Measurements from ENCODE around the gene ADAMTS16. TPM values are rescaled to one million over a fixed set of nuclear protein-coding genes. Genes with fewer than 3 reads are reported as not detected.

Gene ADAMTS16
- total and polyA plus RNA-seq, 9 of the 15 experiments (the other 6 are each of a cell fraction or from before 2014, with no cell fraction given), result not detected

GRCh38 chr5:5258564-5258963 is 118.4 kb downstream of the ADAMTS16 start:
- H3K9me1 ChIP-seq (ENCODE audit: control insufficient read depth, insufficient read depth, low read length), result no peaks in the 10 kb centered on the region
- no peaks in the 10 kb centered on the region for H3K9me3 ChIP-seq (replicated peaks; ENCODE audit: control insufficient read depth, insufficient read depth, low read depth, low read length)
- H3K27ac ChIP-seq (ENCODE audit: extremely low read depth, low read depth, low read length), result no peak overlapping the region
- no peaks in the 10 kb centered on the region for H3K36me3 ChIP-seq (ENCODE audit: control insufficient read depth, insufficient read depth, low read length)
- WGBS (ENCODE audit: insufficient coverage, low coverage, missing lambda C conversion rate), result 0% methylated on average over 1 of the region's 1 CpG
- H3K4me2 ChIP-seq (ENCODE audit: insufficient read depth, low read length), result no peak overlapping the region
- ChIA-PET CTCF (ENCODE audit: low intra/inter-chr PET ratio) (no interaction called here), POLR2A (interaction anchor here (0.6 kb wide), 1 partner anchor 82 kb away, joined by 3 read pairs; no protein-coding TSS in a partner anchor)
- H3K9ac ChIP-seq (ENCODE audit: insufficient read depth in 1 of 2, low read depth in 2 of 2, low read length in 2 of 2), result no peak overlapping the region
- H4K20me1 ChIP-seq (replicated peaks; ENCODE audit: control insufficient read depth, insufficient read depth, low read length), result no peaks in the 10 kb centered on the region
- in situ Hi-C loops (cut with MboI), result no loop called here
- DNase-seq (ENCODE audit: extremely low read depth in 1 of 4, low spot score in 3 of 4) (no peak), FAIRE-seq (no peak), ATAC-seq (no peak)
- no peak overlapping the region for H3K4me3 ChIP-seq
- no peaks in the 10 kb centered on the region for H3K4me1 ChIP-seq (replicated peaks in 1 of 2; ENCODE audit: control insufficient read depth in 2 of 2, insufficient read depth in 2 of 2, low read length in 2 of 2)
- H2AFZ ChIP-seq (ENCODE audit: low read depth, low read length), result no peak overlapping the region
- BruUV-seq (replicated peaks), result no TSS peak
- intact Hi-C loops (cut with micrococcal nuclease), result no loop called here
- peaks cover 0 to 18% of the 10 kb centered on the region in 2 experiments; a peak in 1 of 5 replicates for H3K27me3 ChIP-seq (ENCODE audit: control insufficient read depth in 2 of 2, insufficient read depth in 2 of 2, low read length in 2 of 2)
- H3K79me2 ChIP-seq (ENCODE audit: control insufficient read depth, insufficient read depth, low read length), result no peaks in the 10 kb centered on the region
- no peak for TF ChIP-seq CHD7 (IDR thresholded peaks at IDR 0.05; ENCODE audit: low read depth, low read length)
- TF ChIP-seq CBX5 (IDR thresholded peaks at IDR 0.05; ENCODE audit: borderline replicate concordance, low read depth), result no peak
- no peak for TF ChIP-seq RAD21 (CRISPR knock-in tag; conservative IDR thresholded peaks at IDR 0.05 in 1 of 2, IDR thresholded peaks at IDR 0.05 in 1 of 2)
- TF ChIP-seq GABPB2 (CRISPR knock-in tag; conservative IDR thresholded peaks at IDR 0.05), result no peak
- no peak for TF ChIP-seq SRSF7 (optimal IDR thresholded peaks at IDR 0.05; ENCODE audit: low read depth, low read length)
- no peak for TF ChIP-seq SP1 (CRISPR knock-in tag; IDR thresholded peaks at IDR 0.05)
- no peak for TF ChIP-seq POLR3G (IDR thresholded peaks at IDR 0.05; ENCODE audit: extremely low read depth, insufficient read length, insufficient replicate concordance)
- no peak for TF ChIP-seq ZNF253 (CRISPR knock-in tag; conservative IDR thresholded peaks at IDR 0.05)
- no peak for TF ChIP-seq ZNF354B (CRISPR knock-in tag; IDR thresholded peaks at IDR 0.05)
